ENCODE measurements around the gene EFCAB8. TPM values are rescaled to one million over a fixed set of nuclear protein-coding genes. Genes with fewer than 3 reads are reported as not detected.

Gene EFCAB8
- total and polyA plus RNA-seq, 2 experiments from 2014 or later: 0.53 TPM; not detected in 1

GRCh38 chr20:32883081-32883480, 24.4 kb downstream of the EFCAB8 start:
- Histone ChIP-seq H3K4me1 (ENCODE audit: insufficient read depth) (no peaks in the 10 kb centered on the region), H4K20me1 (ENCODE audit: insufficient read depth, poor library complexity, severe bottlenecking) (no peaks in the 10 kb centered on the region), H3K27me3 (no peaks in the 10 kb centered on the region), H3K27ac (no peak overlapping the region), H3K36me3 (replicated peaks; ENCODE audit: insufficient read depth, low read depth) (no peaks in the 10 kb centered on the region), H3K4me2 (no peak overlapping the region), H3K4me3 (no peak overlapping the region), H3K9me3 (ENCODE audit: low read depth) (no peaks in the 10 kb centered on the region), H3K9me2 (replicated peaks; ENCODE audit: insufficient read depth) (no peaks in the 10 kb centered on the region), H3K79me2 (no peaks in the 10 kb centered on the region), H2AFZ (no peak overlapping the region)
- WGBS (ENCODE audit: low lambda C conversion rate, missing lambda C conversion rate): 73% methylated on average over 5 of the region's 5 CpGs
- no peak for TF ChIP-seq EZH2phosphoT487 (IDR thresholded peaks at IDR 0.05; ENCODE audit: low read depth, severe bottlenecking, unreplicated experiment)
- no peak for TF ChIP-seq CTCF (IDR thresholded peaks at IDR 0.05; ENCODE audit: poor library complexity)
- no peak for TF ChIP-seq EZH2 (IDR thresholded peaks at IDR 0.05; ENCODE audit: borderline replicate concordance)
- no peak for DNase-seq (ENCODE audit: low spot score)

- Histone ChIP-seq H3K9me3 (ENCODE audit: low read depth) (no peaks in the 10 kb centered on the region), H3K27me3 (no peaks in the 10 kb centered on the region), H3K4me3 (no peak overlapping the region), H3K4me2 (no peak overlapping the region), H3K27ac (no peak overlapping the region), H4K20me1 (ENCODE audit: insufficient read depth, poor library complexity, severe bottlenecking) (no peaks in the 10 kb centered on the region), H3K9me2 (replicated peaks; ENCODE audit: insufficient read depth) (no peaks in the 10 kb centered on the region), H2AFZ (no peak overlapping the region), H3K36me3 (replicated peaks; ENCODE audit: insufficient read depth, low read depth) (no peaks in the 10 kb centered on the region), H3K79me2 (no peaks in the 10 kb centered on the region), H3K4me1 (ENCODE audit: insufficient read depth) (no peaks in the 10 kb centered on the region)
- 91% methylated on average over 20 of the region's 20 CpGs for WGBS (ENCODE audit: low lambda C conversion rate, missing lambda C conversion rate)
- TF ChIP-seq EZH2 (IDR thresholded peaks at IDR 0.05; ENCODE audit: borderline replicate concordance) (no peak), CTCF (IDR thresholded peaks at IDR 0.05; ENCODE audit: poor library complexity) (no peak), EZH2phosphoT487 (IDR thresholded peaks at IDR 0.05; ENCODE audit: low read depth, severe bottlenecking, unreplicated experiment) (no peak)
- DNase-seq (ENCODE audit: low spot score): no peak
Measured at GRCh38 chr20:32885185-32885584, 26.5 kb downstream of the EFCAB8 start.

- H3K4me1 ChIP-seq (ENCODE audit: insufficient read depth): no peaks in the 10 kb centered on the region
- H3K4me3 ChIP-seq: no peak overlapping the region
- H3K9me2 ChIP-seq (replicated peaks; ENCODE audit: insufficient read depth): no peaks in the 10 kb centered on the region
- H3K79me2 ChIP-seq: no peaks in the 10 kb centered on the region
- WGBS (ENCODE audit: low lambda C conversion rate, missing lambda C conversion rate): 100% methylated on average over 4 of the region's 4 CpGs
- no peak overlapping the region for H2AFZ ChIP-seq
- no peaks in the 10 kb centered on the region for H3K36me3 ChIP-seq (replicated peaks; ENCODE audit: insufficient read depth, low read depth)
- H4K20me1 ChIP-seq (ENCODE audit: insufficient read depth, poor library complexity, severe bottlenecking): no peaks in the 10 kb centered on the region
- no peaks in the 10 kb centered on the region for H3K9me3 ChIP-seq (ENCODE audit: low read depth)
- no peak overlapping the region for H3K27ac ChIP-seq
- no peaks in the 10 kb centered on the region for H3K27me3 ChIP-seq
- TF ChIP-seq EZH2 (IDR thresholded peaks at IDR 0.05; ENCODE audit: borderline replicate concordance) (no peak), CTCF (IDR thresholded peaks at IDR 0.05; ENCODE audit: poor library complexity) (no peak), EZH2phosphoT487 (IDR thresholded peaks at IDR 0.05; ENCODE audit: low read depth, severe bottlenecking, unreplicated experiment) (no peak)
- H3K4me2 ChIP-seq: no peak overlapping the region
- no peak for DNase-seq (ENCODE audit: low spot score)
Measured at GRCh38 chr20:32885952-32886351, 27.2 kb downstream of the EFCAB8 start.

GRCh38 chr20:32886652-32887051, 27.9 kb downstream of the EFCAB8 start:
- H3K27me3 ChIP-seq: no peaks in the 10 kb centered on the region
- H3K4me1 ChIP-seq (ENCODE audit: insufficient read depth): no peaks in the 10 kb centered on the region
- H3K79me2 ChIP-seq: no peaks in the 10 kb centered on the region
- H4K20me1 ChIP-seq (ENCODE audit: insufficient read depth, poor library complexity, severe bottlenecking): no peaks in the 10 kb centered on the region
- H2AFZ ChIP-seq: no peak overlapping the region
- no peaks in the 10 kb centered on the region for H3K9me2 ChIP-seq (replicated peaks; ENCODE audit: insufficient read depth)
- H3K4me2 ChIP-seq: no peak overlapping the region
- H3K4me3 ChIP-seq: no peak overlapping the region
- WGBS (ENCODE audit: low lambda C conversion rate, missing lambda C conversion rate): 62% methylated on average over 3 of the region's 3 CpGs
- no peak for DNase-seq (ENCODE audit: low spot score)
- no peaks in the 10 kb centered on the region for H3K9me3 ChIP-seq (ENCODE audit: low read depth)
- TF ChIP-seq EZH2phosphoT487 (IDR thresholded peaks at IDR 0.05; ENCODE audit: low read depth, severe bottlenecking, unreplicated experiment) (no peak), CTCF (IDR thresholded peaks at IDR 0.05; ENCODE audit: poor library complexity) (no peak), EZH2 (IDR thresholded peaks at IDR 0.05; ENCODE audit: borderline replicate concordance) (no peak)
- H3K36me3 ChIP-seq (replicated peaks; ENCODE audit: insufficient read depth, low read depth): no peaks in the 10 kb centered on the region
- H3K27ac ChIP-seq: no peak overlapping the region
